Calu3 (cell line): Measurements from ENCODE around the gene CLIC5. TPM values are rescaled to one million over a fixed set of nuclear protein-coding genes. Genes with fewer than 3 reads are reported as not detected.

Experiments used
- BruUV-seq: library from RNA; stranded (reverse); fragments of 400-500 nt; replicated peaks from 2 replicates; lab custom pipeline; 2021; lab: Mats Ljungman, UMichigan
- CTCF ChIA-PET: fragments of 300-600 bp; sonication (Branson Sonifier 250); formaldehyde crosslinking; loops from one replicate; lab custom pipeline; 2022; ENCODE audit warnings: antibody characterized with exemption; lab: Charles Lee
- DNase-seq: peaks from one replicate; pipeline ENCODE4 v3.0.0; 2022
- H3K27ac Mint-ChIP-seq: one replicate; pipeline ENCODE4 v1.8.0; 2022; ENCODE audit warnings: mixed read lengths; ENCODE audit not compliant: unreplicated experiment
- H3K27me3 Mint-ChIP-seq: one replicate; pipeline ENCODE4 v1.8.0; 2022; ENCODE audit warnings: mixed read lengths; ENCODE audit not compliant: unreplicated experiment
- H3K36me3 Mint-ChIP-seq: one replicate; pipeline ENCODE4 v1.8.0; 2022; ENCODE audit warnings: mild to moderate bottlenecking, moderate library complexity, mixed read lengths; ENCODE audit not compliant: insufficient read depth, unreplicated experiment
- H3K4me1 Mint-ChIP-seq: one replicate; pipeline ENCODE4 v1.8.0; 2022; ENCODE audit warnings: mild to moderate bottlenecking, low read depth, mixed read lengths; ENCODE audit not compliant: unreplicated experiment
- H3K4me3 Mint-ChIP-seq: one replicate; pipeline ENCODE4 v1.8.0; 2022; ENCODE audit warnings: mild to moderate bottlenecking, low read depth, moderate library complexity, mixed read lengths; ENCODE audit not compliant: unreplicated experiment
- H3K9me3 Mint-ChIP-seq: one replicate; pipeline ENCODE4 v1.8.0; 2022; ENCODE audit warnings: low read depth, mixed read lengths; ENCODE audit not compliant: unreplicated experiment
- intact Hi-C: fragments of 100-400 bp; cut with micrococcal nuclease; formaldehyde crosslinking; loops from one replicate; pipeline ENCODE4 v1.10.0; 2022; ENCODE audit not compliant: unreplicated experiment
- total RNA-seq: library from RNA; stranded (reverse); gene quantifications from 2 replicates; pipeline ENCODE4 v1.2.3, GENCODE V29; 2022
- TF ChIP-seq, protein P1 (sequence below): fragments of 200-600 bp; IDR thresholded peaks from one replicate; pipeline ENCODE4 v1.8.0; 2022; ENCODE audit warnings: antibody characterized with exemption; ENCODE audit not compliant: unreplicated experiment

The CLIC5 gene
- total RNA-seq, 1 experiment from 2014 or later = 3.3 TPM

DNA sequence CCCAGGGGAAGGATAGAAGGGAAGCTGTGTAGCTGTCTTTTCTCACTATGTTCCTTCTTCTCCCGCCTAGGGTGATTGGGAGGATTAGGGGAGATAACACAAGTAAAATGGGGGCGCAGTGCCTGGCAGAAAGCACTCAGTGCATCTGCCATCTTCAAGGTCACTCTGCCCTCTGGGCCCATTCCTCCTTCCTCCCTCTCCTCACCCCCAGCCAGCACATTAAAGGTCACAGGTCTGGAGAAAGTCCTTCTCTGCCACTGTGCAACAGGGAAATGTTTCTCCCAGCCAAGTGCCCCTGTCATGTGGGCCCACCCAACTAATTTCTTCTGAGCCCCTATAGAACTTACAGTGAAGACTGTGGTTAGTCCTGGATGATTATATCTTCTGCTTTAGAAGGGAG is 45.8 kb downstream of the CLIC5 start:
- BruUV-seq = no TSS peak
- Mint-ChIP-seq H3K9me3 (no peaks in the 10 kb centered on the region), H3K4me1 (peaks cover 15% of the 10 kb centered on the region), H3K27ac (no peak overlapping the region), H3K27me3 (no peaks in the 10 kb centered on the region), H3K36me3 (no peaks in the 10 kb centered on the region), H3K4me3 (no peak overlapping the region)
- TF ChIP-seq, protein P1, sequence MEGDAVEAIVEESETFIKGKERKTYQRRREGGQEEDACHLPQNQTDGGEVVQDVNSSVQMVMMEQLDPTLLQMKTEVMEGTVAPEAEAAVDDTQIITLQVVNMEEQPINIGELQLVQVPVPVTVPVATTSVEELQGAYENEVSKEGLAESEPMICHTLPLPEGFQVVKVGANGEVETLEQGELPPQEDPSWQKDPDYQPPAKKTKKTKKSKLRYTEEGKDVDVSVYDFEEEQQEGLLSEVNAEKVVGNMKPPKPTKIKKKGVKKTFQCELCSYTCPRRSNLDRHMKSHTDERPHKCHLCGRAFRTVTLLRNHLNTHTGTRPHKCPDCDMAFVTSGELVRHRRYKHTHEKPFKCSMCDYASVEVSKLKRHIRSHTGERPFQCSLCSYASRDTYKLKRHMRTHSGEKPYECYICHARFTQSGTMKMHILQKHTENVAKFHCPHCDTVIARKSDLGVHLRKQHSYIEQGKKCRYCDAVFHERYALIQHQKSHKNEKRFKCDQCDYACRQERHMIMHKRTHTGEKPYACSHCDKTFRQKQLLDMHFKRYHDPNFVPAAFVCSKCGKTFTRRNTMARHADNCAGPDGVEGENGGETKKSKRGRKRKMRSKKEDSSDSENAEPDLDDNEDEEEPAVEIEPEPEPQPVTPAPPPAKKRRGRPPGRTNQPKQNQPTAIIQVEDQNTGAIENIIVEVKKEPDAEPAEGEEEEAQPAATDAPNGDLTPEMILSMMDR = no peak
- intact Hi-C loops = no loop called here
- DNase-seq = no peak
- CTCF ChIA-PET = no interaction called here

DNA sequence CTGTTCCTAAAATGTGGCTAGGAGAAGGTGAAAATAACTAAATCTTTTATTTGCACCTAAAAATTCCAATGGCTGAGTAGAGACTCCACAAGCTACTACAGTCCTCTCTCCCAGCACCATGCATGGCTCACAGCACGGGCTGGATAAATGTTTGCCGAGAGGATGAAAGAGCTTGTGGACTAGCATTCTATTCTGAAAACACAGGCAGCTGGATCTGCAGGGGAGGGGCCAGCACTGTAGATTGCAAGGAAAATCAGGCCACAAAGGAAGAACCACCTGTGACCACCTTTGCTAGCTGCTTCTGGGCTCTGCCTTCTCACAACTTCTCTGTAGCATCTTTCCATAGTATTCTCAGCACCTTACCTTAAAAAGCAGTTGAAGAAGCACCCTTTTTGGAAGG is 46.6 kb downstream of the CLIC5 start:
- TF ChIP-seq, protein P1 = no peak
- Mint-ChIP-seq H3K27ac (no peak overlapping the region), H3K4me1 (peaks cover 17% of the 10 kb centered on the region), H3K4me3 (no peak overlapping the region), H3K27me3 (no peaks in the 10 kb centered on the region), H3K36me3 (no peaks in the 10 kb centered on the region), H3K9me3 (no peaks in the 10 kb centered on the region)
- no TSS peak for BruUV-seq
- intact Hi-C loops = no loop called here
- CTCF ChIA-PET = no interaction called here
- DNase-seq = no peak

DNA sequence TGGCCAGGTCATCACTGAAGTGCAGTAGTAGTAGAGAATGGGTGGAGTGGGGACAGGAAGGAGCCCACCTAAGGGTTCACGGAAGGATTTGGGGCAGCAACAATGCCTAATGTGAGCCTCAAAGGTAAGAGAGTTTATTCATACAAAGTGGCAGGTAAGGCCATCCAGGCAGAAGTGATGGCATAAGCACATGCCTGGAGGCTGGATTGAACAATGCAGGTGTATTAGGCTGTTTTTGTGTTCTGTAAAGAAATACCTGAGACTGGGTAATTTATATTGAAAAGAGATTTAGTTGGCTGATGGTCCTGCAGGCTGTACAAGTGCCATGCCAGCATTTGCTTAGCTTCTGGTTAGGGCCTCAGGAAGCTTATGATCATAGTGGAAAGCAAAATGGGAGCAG is 48.3 kb downstream of the CLIC5 start:
- Mint-ChIP-seq H3K9me3 (no peaks in the 10 kb centered on the region), H3K27ac (no peak overlapping the region), H3K36me3 (no peaks in the 10 kb centered on the region), H3K27me3 (no peaks in the 10 kb centered on the region), H3K4me1 (peaks cover 17% of the 10 kb centered on the region), H3K4me3 (no peak overlapping the region)
- DNase-seq = no peak
- intact Hi-C loops = no loop called here
- TF ChIP-seq, protein P1 = no peak
- BruUV-seq = no TSS peak
- CTCF ChIA-PET = no interaction called here

DNA sequence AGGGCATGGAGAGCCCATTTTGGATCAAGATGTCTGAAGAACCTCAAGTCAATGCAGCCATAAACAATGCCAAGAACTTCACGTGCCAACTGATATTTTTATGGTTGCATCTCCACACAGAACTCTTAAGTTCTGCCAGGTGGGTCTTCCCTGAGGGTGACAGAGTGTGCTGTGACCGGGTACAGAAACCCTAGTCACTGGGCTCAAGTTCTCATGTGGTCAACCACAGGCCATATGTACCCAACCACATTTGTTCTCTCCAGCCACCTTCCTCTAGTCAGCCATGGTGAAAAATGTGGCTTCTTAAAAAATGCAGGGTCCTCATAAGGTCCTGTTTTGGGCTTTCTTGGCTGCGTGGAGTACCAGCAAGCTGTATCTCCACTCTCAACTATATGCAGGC is 48.9 kb downstream of the CLIC5 start:
- Mint-ChIP-seq H3K9me3 (no peaks in the 10 kb centered on the region), H3K27me3 (no peaks in the 10 kb centered on the region), H3K36me3 (no peaks in the 10 kb centered on the region), H3K27ac (no peak overlapping the region), H3K4me3 (no peak overlapping the region), H3K4me1 (peaks cover 17% of the 10 kb centered on the region)
- CTCF ChIA-PET = no interaction called here
- TF ChIP-seq, protein P1 = no peak
- intact Hi-C loops = no loop called here
- no TSS peak for BruUV-seq
- no peak for DNase-seq
